Endometrium (tissue), 2 donors: Measurements from ENCODE around the gene IFNGR1.
A peak's percentile ranks its signal among the peaks of the same experiment; 100 is the strongest.
"Not testable (repeated sequence)": the region's sequence is repeated elsewhere in the genome, so short reads cannot be mapped to it uniquely, and the experiment has no call there.

Experiments
- FAIRE-seq: peaks from 2 replicates; lab custom pipeline; 2012; peaks lifted over from hg19 to GRCh38; lab: Jason Lieb, UNC
- donor health status: control.
- donor health status: control.

IFNGR1 gene

GRCh38 chr6:137218917-137219663, at the start of gene IFNGR1:
Gene IFNGR1, minus strand, starts transcription at chr6:137219385. Its CDS starts 58 bp downstream, at chr6:137219327.
- peak; percentile 71 for FAIRE-seq

- FAIRE-seq = no peak
These were observed 49.7 kb upstream of the IFNGR1 start for GRCh38 chr6:137268911-137269310.

GRCh38 chr6:137266309-137266586, 47.1 kb upstream of the IFNGR1 start:
- FAIRE-seq = no peak

GRCh38 chr6:137265561-137266308, 46.5 kb upstream of the IFNGR1 start:
- no peak for FAIRE-seq

GRCh38 chr6:137264311-137265075, 45.3 kb upstream of the IFNGR1 start:
- no peak for FAIRE-seq

- FAIRE-seq = no peak
These were observed 42.6 kb upstream of the IFNGR1 start for GRCh38 chr6:137261761-137262160.

GRCh38 chr6:137261361-137261760, 42.2 kb upstream of the IFNGR1 start:
- peak; percentile 94 for FAIRE-seq

- no peak for FAIRE-seq
These were observed 41.0 kb upstream of the IFNGR1 start for GRCh38 chr6:137260217-137260616.

- no peak for FAIRE-seq
These were observed 40.2 kb upstream of the IFNGR1 start for GRCh38 chr6:137259349-137259748.

- no peak for FAIRE-seq
These were observed 39.0 kb upstream of the IFNGR1 start for GRCh38 chr6:137258170-137258569.

GRCh38 chr6:137256350-137257103, 37.3 kb upstream of the IFNGR1 start:
- no peak for FAIRE-seq

- FAIRE-seq = no peak
These were observed 35.8 kb upstream of the IFNGR1 start for GRCh38 chr6:137254966-137255365.

- FAIRE-seq = not testable (repeated sequence)
These were observed 35.2 kb upstream of the IFNGR1 start for GRCh38 chr6:137254430-137254829.

- FAIRE-seq = no peak
These were observed 29.5 kb upstream of the IFNGR1 start for GRCh38 chr6:137248702-137249101.

- no peak for FAIRE-seq
These were observed 28.5 kb upstream of the IFNGR1 start for GRCh38 chr6:137247724-137248123.

- FAIRE-seq = no peak
These were observed 27.6 kb upstream of the IFNGR1 start for GRCh38 chr6:137246791-137247202.

- FAIRE-seq = no peak
These were observed 27.0 kb upstream of the IFNGR1 start for GRCh38 chr6:137246164-137246563.

GRCh38 chr6:137241481-137242038, 22.4 kb upstream of the IFNGR1 start:
- no peak for FAIRE-seq

GRCh38 chr6:137240168-137240567, 21.0 kb upstream of the IFNGR1 start:
- FAIRE-seq = no peak

- FAIRE-seq = no peak
These were observed 18.4 kb upstream of the IFNGR1 start for GRCh38 chr6:137237413-137238170.
